ENCODE measurements around the gene ZKSCAN5. TPM values are rescaled to one million over a fixed set of nuclear protein-coding genes. Genes with fewer than 3 reads are reported as not detected.
"Not testable (repeated sequence)": the region's sequence is repeated elsewhere in the genome, so short reads cannot be mapped to it uniquely, and the experiment has no call there.

The ZKSCAN5 gene
- polyA plus RNA-seq, 4 donors, result 3.8 to 7.9 (median 4.4) TPM

GRCh38 chr7:99573257-99573656 lies 68.8 kb downstream of the ZKSCAN5 start:
- Histone ChIP-seq H3K36me3 (ENCODE audit: control insufficient read depth in 3 of 3, insufficient read depth in 2 of 3, low read depth in 1 of 3, low read length in 3 of 3) (peaks cover 5 to 9% (median 9%) of the 10 kb centered on the region in 3 donors), H3K9me3 (ENCODE audit: control insufficient read depth in 2 of 2, insufficient read depth in 1 of 2, low read depth in 1 of 2, low read length in 1 of 2) (no peaks in the 10 kb centered on the region), H3K4me1 (ENCODE audit: control insufficient read depth in 3 of 3, insufficient read depth in 2 of 3, low read depth in 1 of 3, low read length in 2 of 3) (no peaks in the 10 kb centered on the region), H3K4me3 (ENCODE audit: low read depth in 1 of 3, low read length in 3 of 3) (no peak overlapping the region), H3K27me3 (ENCODE audit: control insufficient read depth in 3 of 3, insufficient read depth in 3 of 3, low read length in 3 of 3) (no peaks in the 10 kb centered on the region), H3K27ac (ENCODE audit: low read depth in 1 of 3, low read length in 2 of 3) (no peak overlapping the region)
- DNase-seq (no peak), FAIRE-seq (no peak)
- 92 to 97% (median 94%) methylated on average over 1 of the region's 1 CpG for WGBS, 3 donors

DNA sequence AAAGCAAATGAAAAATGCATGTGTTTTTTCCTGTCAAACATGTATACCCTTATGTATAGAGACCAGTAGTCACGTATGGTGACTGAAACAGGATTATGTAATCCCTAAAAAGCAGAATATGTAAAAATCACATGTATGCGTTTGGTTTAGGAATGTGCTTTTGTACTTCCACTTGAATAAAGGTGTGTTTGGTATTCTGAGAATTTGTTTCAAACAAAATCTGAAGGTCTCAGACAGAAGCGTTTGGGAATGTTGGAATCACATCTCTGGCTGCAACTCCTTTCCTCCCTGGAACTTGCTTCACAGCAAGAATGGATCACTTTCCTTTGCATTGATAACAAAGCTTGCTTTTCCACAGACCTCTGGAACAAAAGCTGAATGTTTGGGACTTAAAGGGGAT lies 71.8 kb downstream of the ZKSCAN5 start:
- 81 to 92% (median 85%) methylated on average over 3 of the region's 3 CpGs for WGBS, 3 donors
- Histone ChIP-seq H3K9me3 (ENCODE audit: control insufficient read depth in 2 of 2, insufficient read depth in 1 of 2, low read depth in 1 of 2, low read length in 1 of 2) (no peaks in the 10 kb centered on the region), H3K4me3 (ENCODE audit: low read depth in 1 of 3, low read length in 3 of 3) (no peak overlapping the region), H3K27me3 (ENCODE audit: control insufficient read depth in 3 of 3, insufficient read depth in 3 of 3, low read length in 3 of 3) (no peaks in the 10 kb centered on the region), H3K36me3 (ENCODE audit: control insufficient read depth in 3 of 3, insufficient read depth in 2 of 3, low read depth in 1 of 3, low read length in 3 of 3) (peaks cover 2 to 9% (median 5%) of the 10 kb centered on the region in 3 donors), H3K4me1 (ENCODE audit: control insufficient read depth in 3 of 3, insufficient read depth in 2 of 3, low read depth in 1 of 3, low read length in 2 of 3) (peaks cover 2 to 9% (median 7%) of the 10 kb centered on the region in 3 donors), H3K27ac (ENCODE audit: low read depth in 1 of 3, low read length in 2 of 3) (no peak overlapping the region)
- DNase-seq (no peak), FAIRE-seq (no peak)

DNA sequence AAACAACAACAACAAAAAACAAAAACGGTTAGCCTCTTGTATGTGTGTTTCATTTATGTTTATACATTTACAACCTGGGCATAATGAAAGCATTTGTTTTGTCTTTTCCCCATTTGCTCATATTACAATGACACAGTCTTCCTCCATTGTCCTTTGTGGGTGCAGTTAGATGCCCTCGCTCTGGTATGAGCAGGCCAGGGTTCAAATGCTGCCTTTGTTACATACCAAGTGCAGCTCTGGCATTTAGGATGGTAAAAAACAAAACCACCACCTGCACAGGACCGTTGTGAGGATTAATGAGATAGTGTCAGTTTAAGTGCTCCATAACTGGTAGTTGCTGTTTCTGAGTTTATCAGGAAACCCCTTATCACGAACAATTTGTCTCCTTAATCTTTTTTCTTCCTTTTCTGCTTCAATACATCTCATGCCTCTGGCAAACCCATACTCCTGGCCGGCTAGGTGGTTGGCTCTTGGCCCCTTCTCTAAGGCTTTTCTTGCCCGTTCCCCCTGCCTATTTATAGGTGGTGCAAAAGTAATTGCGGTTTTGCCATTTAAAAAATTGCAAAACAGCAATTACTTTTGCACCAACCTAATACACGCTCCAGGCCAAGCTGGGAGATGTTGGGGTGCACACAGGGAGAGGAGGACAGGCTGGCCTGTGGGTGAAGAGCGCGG lies 75.0 kb downstream of the ZKSCAN5 start:
- peaks cover 2 to 9% (median 7%) of the 10 kb centered on the region in 3 donors for H3K4me1 ChIP-seq (ENCODE audit: control insufficient read depth in 3 of 3, insufficient read depth in 2 of 3, low read depth in 1 of 3, low read length in 2 of 3)
- H3K36me3 ChIP-seq (ENCODE audit: control insufficient read depth in 3 of 3, insufficient read depth in 2 of 3, low read depth in 1 of 3, low read length in 3 of 3), result no peaks in the 10 kb centered on the region
- no peaks in the 10 kb centered on the region for H3K27me3 ChIP-seq (ENCODE audit: control insufficient read depth in 3 of 3, insufficient read depth in 3 of 3, low read length in 3 of 3)
- no peak for FAIRE-seq
- H3K4me3 ChIP-seq (ENCODE audit: low read depth in 1 of 3, low read length in 3 of 3), result peak overlapping the region in 2 of 3 donors; percentile 49 to 67
- peak in 1 of 2 donors; percentile 10 for DNase-seq
- H3K9me3 ChIP-seq (ENCODE audit: control insufficient read depth in 2 of 2, insufficient read depth in 1 of 2, low read depth in 1 of 2, low read length in 1 of 2), result no peaks in the 10 kb centered on the region
- no peak overlapping the region for H3K27ac ChIP-seq (ENCODE audit: low read depth in 1 of 3, low read length in 2 of 3)
- 28 to 45% (median 37%) methylated on average over 10 of the region's 10 CpGs for WGBS, 3 donors

DNA sequence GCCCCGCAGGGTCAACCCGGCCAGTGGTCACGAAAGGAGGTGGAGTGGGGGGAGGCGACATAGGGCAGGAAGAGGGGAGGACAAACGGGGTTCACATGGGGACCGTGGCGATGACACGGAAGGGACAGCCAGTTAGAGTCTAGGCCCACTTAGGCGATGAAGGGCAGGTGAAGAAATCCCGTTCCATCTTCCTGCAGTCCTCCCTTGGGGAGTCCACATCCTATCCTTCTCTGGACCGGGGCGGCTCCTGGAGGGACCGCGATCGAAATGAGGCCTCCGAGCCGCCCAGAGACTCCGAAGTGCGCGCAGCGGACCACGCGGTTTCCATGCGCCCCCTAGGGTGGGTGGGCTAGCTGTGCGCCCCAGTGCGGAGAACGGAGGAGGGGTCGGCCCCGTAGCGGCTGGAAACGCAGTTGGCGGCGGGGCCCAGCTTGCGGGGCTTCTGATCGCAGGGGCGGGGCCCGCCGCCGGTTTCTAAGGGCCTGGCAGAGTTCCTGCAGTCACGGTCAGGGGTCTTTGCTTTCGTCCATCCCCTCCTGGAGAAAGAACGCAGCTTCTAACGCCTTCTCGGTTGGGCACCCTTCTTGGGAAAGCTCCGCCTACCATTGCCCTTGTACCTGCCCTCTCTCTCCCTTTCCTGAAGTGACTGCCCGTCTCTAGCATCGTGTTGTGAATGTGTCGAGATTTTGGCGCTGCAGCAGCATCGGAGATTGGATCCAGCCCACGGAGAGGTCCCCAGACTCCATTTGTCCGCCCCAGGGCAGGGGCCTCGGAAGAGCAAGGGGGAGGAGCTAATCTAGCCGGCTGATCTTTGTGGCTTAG lies 75.7 kb downstream of the ZKSCAN5 start:
- Histone ChIP-seq H3K27me3 (ENCODE audit: control insufficient read depth in 3 of 3, insufficient read depth in 3 of 3, low read length in 3 of 3) (no peaks in the 10 kb centered on the region), H3K27ac (ENCODE audit: low read depth in 1 of 3, low read length in 2 of 3) (no peak overlapping the region), H3K36me3 (ENCODE audit: control insufficient read depth in 3 of 3, insufficient read depth in 2 of 3, low read depth in 1 of 3, low read length in 3 of 3) (no peaks in the 10 kb centered on the region), H3K4me1 (ENCODE audit: control insufficient read depth in 3 of 3, insufficient read depth in 2 of 3, low read depth in 1 of 3, low read length in 2 of 3) (peaks cover 2 to 9% (median 7%) of the 10 kb centered on the region in 3 donors), H3K9me3 (ENCODE audit: control insufficient read depth in 2 of 2, insufficient read depth in 1 of 2, low read depth in 1 of 2, low read length in 1 of 2) (no peaks in the 10 kb centered on the region), H3K4me3 (ENCODE audit: low read depth in 1 of 3, low read length in 3 of 3) (peak overlapping the region; percentile 22 to 67 (median 49))
- peak; percentile 36 to 57 for DNase-seq
- 1 to 2% (median 2%) methylated on average over 36 to 54 of the region's 54 CpGs for WGBS, 3 donors
- FAIRE-seq, result no peak

GRCh38 chr7:99580778-99581332 lies 76.4 kb downstream of the ZKSCAN5 start:
- FAIRE-seq; H3K36me3 ChIP-seq (ENCODE audit: control insufficient read depth in 3 of 3, insufficient read depth in 2 of 3, low read depth in 1 of 3, low read length in 3 of 3); H3K27ac ChIP-seq (ENCODE audit: low read depth in 1 of 3, low read length in 2 of 3); H3K9me3 ChIP-seq (ENCODE audit: control insufficient read depth in 2 of 2, insufficient read depth in 1 of 2, low read depth in 1 of 2, low read length in 1 of 2); H3K4me1 ChIP-seq (ENCODE audit: control insufficient read depth in 3 of 3, insufficient read depth in 2 of 3, low read depth in 1 of 3, low read length in 2 of 3); H3K27me3 ChIP-seq (ENCODE audit: control insufficient read depth in 3 of 3, insufficient read depth in 3 of 3, low read length in 3 of 3); DNase-seq: not testable (repeated sequence)
- 58 to 62% (median 59%) methylated on average over 4 of the region's 4 CpGs for WGBS, 3 donors
- H3K4me3 ChIP-seq (ENCODE audit: low read depth in 1 of 3, low read length in 3 of 3), result peak overlapping the region in 2 of 3 donors; percentile 49 to 67

Other genes starting within 250 kb of the ZKSCAN5 start
- gene MYH16, start 231.8 kb upstream of the ZKSCAN5 start, polyA plus RNA-seq, result under 1 TPM in 2 of 4 donors, not detected in 2; 0.01 to 0.07 TPM
- 100 to 1,000 TPM; 194 to 407 (median 263) TPM for gene ARPC1A, start 178.8 kb upstream of the ZKSCAN5 start, polyA plus RNA-seq
- 100 to 1,000 TPM in 3 of 4 donors, 10 to 100 TPM in 1; 77.9 to 358 (median 316) TPM for gene ARPC1B, start 129.9 kb upstream of the ZKSCAN5 start, polyA plus RNA-seq
- gene PDAP1, start 96.1 kb upstream of the ZKSCAN5 start, polyA plus RNA-seq, result 100 to 1,000 TPM in 3 of 4 donors, 10 to 100 TPM in 1; 94.7 to 212 (median 110) TPM
- gene BUD31, start 95.7 kb upstream of the ZKSCAN5 start, polyA plus RNA-seq, result 100 to 1,000 TPM in 3 of 4 donors, 10 to 100 TPM in 1; 71.9 to 166 (median 132) TPM
- gene PTCD1, start 65.9 kb upstream of the ZKSCAN5 start, polyA plus RNA-seq, result 1 to 10 TPM; 2.7 to 4.8 (median 3.9) TPM
- gene CPSF4, start 65.7 kb upstream of the ZKSCAN5 start, polyA plus RNA-seq, result 10 to 100 TPM; 24.4 to 28.3 (median 26.4) TPM
- gene ATP5MF, start 38.5 kb upstream of the ZKSCAN5 start, polyA plus RNA-seq, result 1,000 to 10,000 TPM in 3 of 4 donors, 100 to 1,000 TPM in 1; 363 to 3,068 (median 1,492) TPM
- 10 to 100 TPM in 3 of 4 donors, 1 to 10 TPM in 1; 9.7 to 48.1 (median 18.6) TPM for gene ZNF789, start 31.8 kb upstream of the ZKSCAN5 start, polyA plus RNA-seq
- 10 to 100 TPM; 17.4 to 30.0 (median 23.6) TPM for gene ZNF394, start 4.4 kb upstream of the ZKSCAN5 start, polyA plus RNA-seq
- 10 to 100 TPM in 1 of 4 donors, 1 to 10 TPM in 3; 2.2 to 10.6 (median 3.9) TPM for gene FAM200A, start 47.5 kb downstream of the ZKSCAN5 start, polyA plus RNA-seq
- gene ZNF655, start 54.0 kb downstream of the ZKSCAN5 start, polyA plus RNA-seq, result 10 to 100 TPM; 33.7 to 73.7 (median 52.5) TPM
- gene TMEM225B, start 93.6 kb downstream of the ZKSCAN5 start, polyA plus RNA-seq, result under 1 TPM in 2 of 4 donors, not detected in 2; 0.45 to 0.93 TPM
- gene ZSCAN25, start 112.3 kb downstream of the ZKSCAN5 start, polyA plus RNA-seq, result 10 to 100 TPM in 1 of 4 donors, 1 to 10 TPM in 3; 4.5 to 14.4 (median 5.1) TPM
- gene CYP3A5, start 175.3 kb downstream of the ZKSCAN5 start, polyA plus RNA-seq, result 1,000 to 10,000 TPM in 1 of 4 donors, 100 to 1,000 TPM in 2, 10 to 100 TPM in 1; 63.7 to 1,093 (median 419) TPM
- gene CYP3A7, start 230.5 kb downstream of the ZKSCAN5 start, polyA plus RNA-seq, result 1 to 10 TPM in 3 of 4 donors, under 1 TPM in 1; 0.45 to 2.9 (median 1.3) TPM